ENCODE data around the gene NOTCH2.
"Not testable (repeated sequence)": the region's sequence is repeated elsewhere in the genome, so short reads cannot be mapped to it uniquely, and the experiment has no call there.

The NOTCH2 gene

GRCh38 chr1:120069067-120069919 is at the start of gene NOTCH2:
Gene NOTCH2, minus strand, starts transcription at chr1:120069662. Its CDS starts 256 bp downstream, at chr1:120069406.
- DNase-seq (ENCODE audit: low spot score) = not testable (repeated sequence)

- peak; percentile 0 for DNase-seq (ENCODE audit: low spot score)
These were observed 48.1 kb upstream of the NOTCH2 start for GRCh38 chr1:120117371-120118177.

GRCh38 chr1:120116094-120116493 is 46.6 kb upstream of the NOTCH2 start:
- DNase-seq (ENCODE audit: low spot score) = not testable (repeated sequence)

GRCh38 chr1:120113134-120113533 is 43.7 kb upstream of the NOTCH2 start:
- not testable (repeated sequence) for DNase-seq (ENCODE audit: low spot score)

GRCh38 chr1:120112212-120112611 is 42.8 kb upstream of the NOTCH2 start:
- not testable (repeated sequence) for DNase-seq (ENCODE audit: low spot score)

- DNase-seq (ENCODE audit: low spot score) = not testable (repeated sequence)
These were observed 42.3 kb upstream of the NOTCH2 start for GRCh38 chr1:120111771-120112170.

GRCh38 chr1:120111008-120111407 is 41.5 kb upstream of the NOTCH2 start:
- DNase-seq (ENCODE audit: low spot score) = not testable (repeated sequence)

- not testable (repeated sequence) for DNase-seq (ENCODE audit: low spot score)
These were observed 40.2 kb upstream of the NOTCH2 start for GRCh38 chr1:120109656-120110055.

- not testable (repeated sequence) for DNase-seq (ENCODE audit: low spot score)
These were observed 39.7 kb upstream of the NOTCH2 start for GRCh38 chr1:120109180-120109579.

GRCh38 chr1:120105288-120105687 is 35.8 kb upstream of the NOTCH2 start:
- not testable (repeated sequence) for DNase-seq (ENCODE audit: low spot score)

- not testable (repeated sequence) for DNase-seq (ENCODE audit: low spot score)
These were observed 34.3 kb upstream of the NOTCH2 start for GRCh38 chr1:120103768-120104167.

GRCh38 chr1:120101593-120101992 is 32.1 kb upstream of the NOTCH2 start:
- not testable (repeated sequence) for DNase-seq (ENCODE audit: low spot score)

GRCh38 chr1:120100590-120100989 is 31.1 kb upstream of the NOTCH2 start:
- not testable (repeated sequence) for DNase-seq (ENCODE audit: low spot score)

- DNase-seq (ENCODE audit: low spot score) = not testable (repeated sequence)
These were observed 29.7 kb upstream of the NOTCH2 start for GRCh38 chr1:120098986-120099759.

GRCh38 chr1:120096981-120097545 is 27.6 kb upstream of the NOTCH2 start:
- DNase-seq (ENCODE audit: low spot score) = not testable (repeated sequence)

GRCh38 chr1:120093548-120094181 is 24.2 kb upstream of the NOTCH2 start:
- DNase-seq (ENCODE audit: low spot score) = not testable (repeated sequence)

- DNase-seq (ENCODE audit: low spot score) = not testable (repeated sequence)
These were observed 23.1 kb upstream of the NOTCH2 start for GRCh38 chr1:120092232-120093218.

GRCh38 chr1:120090830-120091229 is 21.4 kb upstream of the NOTCH2 start:
- DNase-seq (ENCODE audit: low spot score) = not testable (repeated sequence)

- not testable (repeated sequence) for DNase-seq (ENCODE audit: low spot score)
These were observed 18.5 kb upstream of the NOTCH2 start for GRCh38 chr1:120087959-120088358.

GRCh38 chr1:120069920-120070214 is 405 bp upstream of the NOTCH2 start:
- not testable (repeated sequence) for DNase-seq (ENCODE audit: low spot score)

Measured in AG08395 (cell line).